IMR-90 (cell line): ENCODE data around the gene KAZALD1. TPM values are rescaled to one million over a fixed set of nuclear protein-coding genes. Genes with fewer than 3 reads are reported as not detected.

Experiments
- ATAC-seq: fragments of 200-7000 bp; cut with Tn5 transposase; 2 replicates; pipeline ENCODE4 v1.9.1; 2020; ENCODE audit warnings: low read depth, mild to moderate bottlenecking, moderate library complexity
- BruUV-seq: library from RNA; stranded (reverse); fragments of 400-500 nt; replicated peaks from 2 replicates; lab custom pipeline; 2021; lab: Mats Ljungman, UMichigan
- CTCF ChIA-PET: fragments of 300-600 bp; formaldehyde crosslinking; extraction: SDS; loops from one replicate; lab custom pipeline; 2021; ENCODE audit warnings: antibody characterized with exemption; lab: Yijun Ruan, JAX
- POLR2A ChIA-PET: fragments of 300-600 bp; sonication (Branson Sonifier 250); formaldehyde crosslinking; loops from one replicate; lab custom pipeline; 2022; ENCODE audit warnings: antibody characterized with exemption; ENCODE audit not compliant: unreplicated experiment; lab: Charles Lee
- DNase-seq: peaks from one replicate; pipeline ENCODE4 v3.0.0; 2013
- H2AFZ ChIP-seq: replicated peaks from 2 replicates; pipeline ENCODE3; 2013; ENCODE audit warnings: low read length, mild to moderate bottlenecking; ENCODE audit not compliant: poor library complexity
- H2AK5ac ChIP-seq: 2 replicates; pipeline ENCODE4 v1.6.1; 2013; ENCODE audit warnings: low read depth, low read length, inconsistent platforms
- H2AK9ac ChIP-seq: replicated peaks from 2 replicates; pipeline ENCODE3; 2013; ENCODE audit warnings: mild to moderate bottlenecking, low read depth, low read length, moderate library complexity; ENCODE audit not compliant: poor library complexity
- H2BK120ac ChIP-seq: 2 replicates; pipeline ENCODE4 v1.6.1; 2013; ENCODE audit warnings: low read depth, low read length, inconsistent platforms
- H2BK15ac ChIP-seq: 3 replicates; pipeline ENCODE4 v1.6.1; 2013; ENCODE audit warnings: low read depth, low read length, inconsistent platforms
- H2BK20ac ChIP-seq: 2 replicates; pipeline ENCODE4 v1.6.1; 2013; ENCODE audit warnings: low read depth, mild to moderate bottlenecking, inconsistent platforms, low read length, moderate library complexity
- H2BK5ac ChIP-seq: 2 replicates; pipeline ENCODE4 v1.6.1; 2013; ENCODE audit warnings: mild to moderate bottlenecking, low read depth, low read length, inconsistent platforms; ENCODE audit not compliant: poor library complexity, severe bottlenecking
- H3K14ac ChIP-seq: replicated peaks from 2 replicates; pipeline ENCODE4 v1.6.1; 2013; ENCODE audit warnings: low read depth, low read length, inconsistent platforms
- H3K18ac ChIP-seq: 2 replicates; pipeline ENCODE4 v1.6.1; 2013; ENCODE audit warnings: low read depth, low read length, control low read depth
- H3K23ac ChIP-seq: 2 replicates; pipeline ENCODE4 v1.6.1; 2013; ENCODE audit warnings: low read depth, low read length, inconsistent platforms
- H3K27ac ChIP-seq: 2 replicates; pipeline ENCODE4 v1.5.1; 2013; ENCODE audit warnings: mild to moderate bottlenecking, control low read depth, low read length; ENCODE audit not compliant: insufficient read depth
- H3K27me3 ChIP-seq: 2 replicates; pipeline ENCODE4 v1.6.1; 2013; ENCODE audit warnings: low read length; ENCODE audit not compliant: control insufficient read depth, insufficient read depth
- H3K36me3 ChIP-seq: 2 replicates; pipeline ENCODE4 v1.6.1; 2013; ENCODE audit warnings: low read length, mixed read lengths; ENCODE audit not compliant: control insufficient read depth, insufficient read depth
- H3K4ac ChIP-seq: 2 replicates; pipeline ENCODE4 v1.6.1; 2013; ENCODE audit warnings: low read depth, low read length, inconsistent platforms
- H3K4me1 ChIP-seq: 2 replicates; pipeline ENCODE4 v1.6.1; 2013; ENCODE audit warnings: low read length, mixed read lengths; ENCODE audit not compliant: control insufficient read depth, insufficient read depth
- H3K4me2 ChIP-seq: 2 replicates; pipeline ENCODE4 v1.6.1; 2013; ENCODE audit warnings: low read depth, mild to moderate bottlenecking, control low read depth, low read length, moderate library complexity
- H3K4me3 ChIP-seq: 2 replicates; pipeline ENCODE4 v1.5.1; 2013; ENCODE audit warnings: low read depth, mild to moderate bottlenecking, control low read depth, low read length, moderate library complexity; ENCODE audit not compliant: insufficient read depth
- H3K56ac ChIP-seq: 2 replicates; pipeline ENCODE4 v1.6.1; 2013; ENCODE audit warnings: low read length, inconsistent platforms; ENCODE audit not compliant: insufficient read depth; ENCODE audit errors: extremely low read depth
- H3K79me1 ChIP-seq, 2 experiments: 2 replicates each; pipeline ENCODE4 v1.6.1; 2013; ENCODE audit warnings: low read length in 2 of 2, inconsistent platforms in 1 of 2, low read depth in 1 of 2
- H3K9ac ChIP-seq: 2 replicates; pipeline ENCODE4 v1.6.1; 2013; ENCODE audit warnings: low read depth, low read length, control low read depth
- H3K9me1 ChIP-seq: 2 replicates; pipeline ENCODE4 v1.6.1; 2013; ENCODE audit warnings: low read length, inconsistent platforms; ENCODE audit not compliant: insufficient read depth
- H3K9me3 ChIP-seq: 2 replicates; pipeline ENCODE4 v1.6.1; 2013; ENCODE audit warnings: low read length; ENCODE audit not compliant: control insufficient read depth, insufficient read depth
- H4K20me1 ChIP-seq: 2 replicates; pipeline ENCODE4 v1.6.1; 2013; ENCODE audit warnings: low read length, inconsistent platforms; ENCODE audit not compliant: insufficient read depth
- H4K5ac ChIP-seq: 2 replicates; pipeline ENCODE4 v1.6.1; 2013; ENCODE audit warnings: mild to moderate bottlenecking, low read depth, low read length, control low read depth
- H4K8ac ChIP-seq, 2 experiments: 2 replicates each; pipeline ENCODE4 v1.6.1; 2013; ENCODE audit warnings: low read depth in 2 of 2, low read length in 2 of 2, control low read depth in 1 of 2, inconsistent platforms in 1 of 2
- H4K91ac ChIP-seq: 2 replicates; pipeline ENCODE4 v1.6.1; 2013; ENCODE audit warnings: low read depth, low read length, inconsistent platforms; ENCODE audit not compliant: insufficient read depth
- BHLHE40 ChIP-seq: fragments of 150-350 bp; IDR thresholded peaks from 2 replicates; pipeline ENCODE4 v1.6.1; 2016; ENCODE audit warnings: mild to moderate bottlenecking, low read depth, low read length
- CEBPB ChIP-seq: IDR thresholded peaks from 2 replicates; pipeline ENCODE4 v1.6.1; 2012; ENCODE audit warnings: low read depth, low read length, improper control_type of control experiment
- CHD1 ChIP-seq: IDR thresholded peaks from 2 replicates; pipeline ENCODE4 v1.6.1; 2012; ENCODE audit warnings: low read depth, low read length, improper control_type of control experiment
- CTCF ChIP-seq: conservative IDR thresholded peaks from 2 replicates; pipeline ENCODE4 v1.5.1; 2012; ENCODE audit warnings: mild to moderate bottlenecking, low read depth, low read length, improper control_type of control experiment
- ELK1 ChIP-seq: fragments of 150-350 bp; IDR thresholded peaks from 2 replicates; pipeline ENCODE4 v1.6.1; 2016; ENCODE audit warnings: low read depth, mild to moderate bottlenecking, low read length, moderate library complexity, borderline replicate concordance
- FOS ChIP-seq: fragments of 150-350 bp; IDR thresholded peaks from 2 replicates; pipeline ENCODE4 v1.6.1; 2016; ENCODE audit warnings: low read depth, low read length
- MAFK ChIP-seq: IDR thresholded peaks from 2 replicates; pipeline ENCODE4 v1.6.1; 2012; ENCODE audit warnings: low read depth, low read length, improper control_type of control experiment
- MXI1 ChIP-seq: IDR thresholded peaks from 2 replicates; pipeline ENCODE4 v1.6.1; 2012; ENCODE audit warnings: low read depth, mild to moderate bottlenecking, low read length, moderate library complexity, borderline replicate concordance
- NFE2L2 ChIP-seq: fragments of 150-350 bp; IDR thresholded peaks from 2 replicates; pipeline ENCODE4 v1.6.1; 2016; ENCODE audit warnings: low read depth, mild to moderate bottlenecking, low read length
- POLR2A ChIP-seq: IDR thresholded peaks from 2 replicates; pipeline ENCODE4 v1.6.1; 2012; ENCODE audit warnings: mild to moderate bottlenecking, low read depth, low read length
- RCOR1 ChIP-seq: IDR thresholded peaks from 2 replicates; pipeline ENCODE4 v1.6.1; 2012; ENCODE audit warnings: mild to moderate bottlenecking, low read length, improper control_type of control experiment; ENCODE audit not compliant: insufficient replicate concordance
- SMC3 ChIP-seq: fragments of 150-350 bp; IDR thresholded peaks from 2 replicates; pipeline ENCODE4 v1.6.1; 2016; ENCODE audit warnings: low read depth, mild to moderate bottlenecking, antibody characterized with exemption, low read length, moderate library complexity
- USF2 ChIP-seq: fragments of 150-350 bp; IDR thresholded peaks from 2 replicates; pipeline ENCODE4 v1.6.1; 2017; ENCODE audit warnings: mild to moderate bottlenecking, antibody characterized with exemption, low read length, low read depth
- WGBS, 2 experiments: methylation state at CpG; one replicate each; pipeline versions ENCODE4 v1.1.5 to v1.1.7; 2013; ENCODE audit warnings: missing lambda C conversion rate in 2 of 2; ENCODE audit not compliant: insufficient read length in 1 of 2; ENCODE audit errors: extremely low coverage in 2 of 2; 5-methylcytosine and 5-hydroxymethylcytosine counted together
- dilution Hi-C: fragments of 300-500 bp; cut with HindIII; formaldehyde crosslinking; loops from one replicate; pipeline ENCODE4 v1.14.3; 2018; ENCODE audit warnings: low sequenced_read_pairs; ENCODE audit not compliant: unreplicated experiment
- in situ Hi-C: fragments of 300-500 bp; cut with MboI; formaldehyde crosslinking; loops from 3 replicates; pipeline ENCODE4 v1.14.3; 2019; ENCODE audit warnings: low sequenced_read_pairs, inconsistent platforms, mixed read lengths
- intact Hi-C: fragments of 100-400 bp; cut with micrococcal nuclease; formaldehyde crosslinking; loops from 2 replicates; pipeline ENCODE4 v1.10.0; 2022
- polyA plus RNA-seq, 3 experiments: library from polyadenylated mRNA; depleted of rRNA; stranded (reverse); fragments of >200 nt; gene quantifications; 2 replicates each; pipeline ENCODE4 v1.2.3, GENCODE V29; 2012; ENCODE audit warnings: low replicate concordance in 1 of 3
- total RNA-seq: library from RNA; depleted of rRNA; stranded (reverse); fragments of >200 nt; gene quantifications from 2 replicates; pipeline ENCODE4 v1.2.3, GENCODE V29; 2012

The KAZALD1 gene
- total and polyA plus RNA-seq, 2 of the 4 experiments (the other 2 are of a cell fraction): 9.1 to 18.6 TPM

- H2BK5ac ChIP-seq: no peak overlapping the region
- no peak overlapping the region for H2AK5ac ChIP-seq
- CTCF ChIA-PET: interaction anchor here (0.5 to 2.8 kb wide), 2 partner anchors 33 to 40 kb away, joined by 3 to 12 read pairs; no protein-coding TSS in a partner anchor
- H2BK15ac ChIP-seq: no peak overlapping the region
- H2AK9ac ChIP-seq: no peak overlapping the region
- H2AFZ ChIP-seq: no peak overlapping the region
- H3K4ac ChIP-seq: no peak overlapping the region
- dilution Hi-C loops (no loop called here), in situ Hi-C loops (no loop called here), intact Hi-C loops (no loop called here)
- no peak overlapping the region for H2BK120ac ChIP-seq
- H4K8ac ChIP-seq: no peak overlapping the region
- peaks cover 69% of the 10 kb centered on the region for H3K27me3 ChIP-seq
- DNase-seq: no peak
- ATAC-seq: no peak
- H3K4me3 ChIP-seq: no peak overlapping the region
- H3K36me3 ChIP-seq: no peaks in the 10 kb centered on the region
- no peak overlapping the region for H3K9ac ChIP-seq
- no peak overlapping the region for H3K56ac ChIP-seq
- H3K4me1 ChIP-seq: no peaks in the 10 kb centered on the region
- no peak overlapping the region for H3K23ac ChIP-seq
- H4K5ac ChIP-seq: no peak overlapping the region
- no peak overlapping the region for H3K4me2 ChIP-seq
- H3K14ac ChIP-seq: no peak overlapping the region
- TF ChIP-seq POLR2A: no peak
- TF ChIP-seq NFE2L2: no peak
- no peak for TF ChIP-seq FOS
- TF ChIP-seq ELK1: no peak
- TF ChIP-seq RCOR1: no peak
- no peak for TF ChIP-seq CEBPB
- TF ChIP-seq BHLHE40: no peak
- no peak for TF ChIP-seq CHD1
- no peak for TF ChIP-seq USF2
- no peak for TF ChIP-seq SMC3
- no peak for TF ChIP-seq CTCF
- no peak for TF ChIP-seq MXI1
- TF ChIP-seq MAFK: no peak
- H4K91ac ChIP-seq: no peak overlapping the region
- H3K18ac ChIP-seq: no peak overlapping the region
- H3K9me1 ChIP-seq: no peaks in the 10 kb centered on the region
- no peak overlapping the region for H3K27ac ChIP-seq
- POLR2A ChIA-PET: no interaction called here
- BruUV-seq: no TSS peak
- H4K20me1 ChIP-seq: no peaks in the 10 kb centered on the region
- H3K9me3 ChIP-seq: no peaks in the 10 kb centered on the region
- no peak overlapping the region for H2BK20ac ChIP-seq
- no peaks in the 10 kb centered on the region for H3K79me1 ChIP-seq
- 80% methylated on average over 1 of the region's 4 CpGs; no CpG with 5 or more reads in 1 of the 2 experiments for WGBS, 2 experiments
These were observed 39.6 kb downstream of the KAZALD1 start for GRCh38 chr10:101101372-101101881.
